HCT116 (cell line): Measurements from ENCODE around the gene CAAP1. TPM values are rescaled to one million over a fixed set of nuclear protein-coding genes. Genes with fewer than 3 reads are reported as not detected.
A peak's percentile ranks its signal among the peaks of the same experiment; 100 is the strongest.

ENCODE experiments used
- ATAC-seq: fragments of 200-7000 bp; cut with Tn5 transposase; 2 replicates; pipeline ENCODE4 v1.9.1; 2020; ENCODE audit warnings: mild to moderate bottlenecking, moderate library complexity
- Bru-seq: library from RNA; stranded (reverse); fragments of 400-500 nt; gene quantifications from one replicate; lab custom pipeline; 2021; lab: Mats Ljungman, UMichigan
- BruChase-seq, 2 experiments: library from RNA; stranded (reverse); fragments of 400-500 nt; gene quantifications; one replicate each; lab custom pipeline; 2021; lab: Mats Ljungman, UMichigan
- BruUV-seq: library from RNA; stranded (reverse); fragments of 400-500 nt; replicated peaks from 2 replicates; lab custom pipeline; 2021; lab: Mats Ljungman, UMichigan
- CTCF ChIA-PET: fragments of 300-600 bp; sonication (Branson Sonifier 250); formaldehyde crosslinking; loops from one replicate; lab custom pipeline; 2021; ENCODE audit warnings: antibody characterized with exemption; lab: Charles Lee
- POLR2A ChIA-PET: fragments of 300-600, 350-600 bp; sonication (Branson Sonifier 250); formaldehyde crosslinking; loops from one replicate; lab custom pipeline; 2021; ENCODE audit warnings: antibody characterized with exemption; lab: Charles Lee
- RAD21 ChIA-PET, 2 experiments: fragments of 300-600 bp; sonication (Branson Sonifier 250); formaldehyde crosslinking; loops; one replicate each; lab custom pipeline; 2023; ENCODE audit warnings: low total read pairs in 2 of 2; ENCODE audit not compliant: uncharacterized antibody in 2 of 2, unreplicated experiment in 2 of 2, low non-redundant PET in 1 of 2; lab: Charles Lee
- DNase-seq: peaks from one replicate; pipeline ENCODE4 v3.0.0-alpha.2; 2010; ENCODE audit warnings: low read depth, low spot score
- H2AFZ ChIP-seq: fragments of 200-600 bp; shearing (Covaris generic), sonication (generic); 2 replicates; pipeline ENCODE4 v1.6.1; 2017; ENCODE audit warnings: low read depth, mixed run types, mixed read lengths, antibody characterized with exemption, low read length; ENCODE audit not compliant: poor library complexity, severe bottlenecking
- H3K27ac ChIP-seq: 2 replicates; pipeline ENCODE4 v1.5.1; 2012; ENCODE audit warnings: low read depth, low read length
- H3K27me3 ChIP-seq: fragments of 200-600 bp; sonication (generic); 2 replicates; pipeline ENCODE4 v1.6.1; 2016; ENCODE audit warnings: mixed run types, low read length, mixed read lengths; ENCODE audit not compliant: insufficient read depth
- H3K36me3 ChIP-seq, 2 experiments: fragments of 200-500 bp in 1 of 2; fragments of 200-600 bp in 1 of 2; sonication (Bioruptor generic) in 1 of 2; sonication (generic) in 1 of 2; 2 replicates each; pipeline versions ENCODE4 v1.5.1 to v1.6.1; 2014 to 2016; ENCODE audit warnings: low read length in 2 of 2, inconsistent platforms in 1 of 2, mixed read lengths in 1 of 2, mixed run types in 1 of 2; ENCODE audit not compliant: insufficient read depth in 2 of 2, control insufficient read depth in 1 of 2
- H3K4me1 ChIP-seq, 2 experiments: fragments of 200-600 bp in 1 of 2; sonication (generic) in 1 of 2; 2 replicates each; pipeline versions ENCODE4 v1.5.1 to v1.6.1; 2012 to 2017; ENCODE audit warnings: low read length in 2 of 2, inconsistent platforms in 1 of 2, mild to moderate bottlenecking in 1 of 2, mixed read lengths in 1 of 2, mixed run types in 1 of 2, moderate library complexity in 1 of 2; ENCODE audit not compliant: insufficient read depth in 2 of 2, control insufficient read depth in 1 of 2
- H3K4me2 ChIP-seq: fragments of 200-600 bp; sonication (generic); 2 replicates; pipeline ENCODE4 v1.6.1; 2017; ENCODE audit warnings: mixed run types, low read length, mixed read lengths
- H3K4me3 ChIP-seq, 2 experiments: fragments of 200-600 bp in 1 of 2; sonication (generic) in 1 of 2; replicated peaks in 1 of 2; 2 replicates each; pipeline ENCODE4 v1.5.1; 2011 to 2016; ENCODE audit warnings: low read length in 2 of 2, control low read depth in 1 of 2, low read depth in 1 of 2, mild to moderate bottlenecking in 1 of 2, mixed read lengths in 1 of 2, mixed run types in 1 of 2
- H3K79me2 ChIP-seq: fragments of 200-600 bp; sonication (generic); 2 replicates; pipeline ENCODE4 v1.6.1; 2017; ENCODE audit warnings: mild to moderate bottlenecking, mixed run types, low read length, moderate library complexity, mixed read lengths; ENCODE audit not compliant: insufficient read depth
- H3K9ac ChIP-seq: fragments of 200-600 bp; sonication (generic); 2 replicates; pipeline ENCODE4 v1.6.1; 2016; ENCODE audit warnings: low read length, mixed read lengths
- H3K9me2 ChIP-seq: fragments of 200-600 bp; sonication (generic), shearing (Covaris generic); 2 replicates; pipeline ENCODE4 v1.6.1; 2017; ENCODE audit warnings: mixed run types, mild to moderate bottlenecking, moderate library complexity; ENCODE audit not compliant: insufficient read depth
- H3K9me3 ChIP-seq, 2 experiments: fragments of 200-500 bp in 1 of 2; fragments of 200-600 bp in 1 of 2; sonication (Bioruptor generic) in 1 of 2; sonication (generic) in 1 of 2; 2 replicates each; pipeline ENCODE4 v1.6.1; 2014 to 2017; ENCODE audit warnings: low read length in 2 of 2, mixed read lengths in 2 of 2, inconsistent platforms in 1 of 2, low read depth in 1 of 2, mild to moderate bottlenecking in 1 of 2, mixed run types in 1 of 2, moderate library complexity in 1 of 2; ENCODE audit not compliant: control insufficient read depth in 1 of 2, insufficient read depth in 1 of 2
- H4K20me1 ChIP-seq: fragments of 200-600 bp; sonication (generic), shearing (Covaris generic); 2 replicates; pipeline ENCODE4 v1.6.1; 2017; ENCODE audit warnings: mixed run types, mild to moderate bottlenecking, moderate library complexity; ENCODE audit not compliant: insufficient read depth
- ATF3 ChIP-seq: IDR thresholded peaks from 2 replicates; pipeline ENCODE4 v1.6.1; 2012
- CBX3 ChIP-seq: IDR thresholded peaks from 2 replicates; pipeline ENCODE4 v1.6.1; 2012; ENCODE audit warnings: low read depth
- CEBPB ChIP-seq: IDR thresholded peaks from 2 replicates; pipeline ENCODE4 v1.6.1; 2012; ENCODE audit warnings: low read depth
- EGR1 ChIP-seq: IDR thresholded peaks from 2 replicates; pipeline ENCODE4 v1.6.1; 2012; ENCODE audit warnings: low read depth
- ELF1 ChIP-seq: IDR thresholded peaks from 2 replicates; pipeline ENCODE4 v1.6.1; 2012; ENCODE audit warnings: low read depth, borderline replicate concordance
- EZH2phosphoT487 ChIP-seq: fragments of 200-600 bp; IDR thresholded peaks from 2 replicates; pipeline ENCODE4 v1.6.1; 2018; ENCODE audit warnings: antibody characterized with exemption, borderline replicate concordance
- MAX ChIP-seq: IDR thresholded peaks from 2 replicates; pipeline ENCODE4 v1.6.1; 2012
- POLR2AphosphoS5 ChIP-seq: IDR thresholded peaks from 2 replicates; pipeline ENCODE4 v1.6.1; 2011; ENCODE audit warnings: mild to moderate bottlenecking, low read depth, low read length, moderate library complexity
- REST ChIP-seq: IDR thresholded peaks from 2 replicates; pipeline ENCODE4 v1.6.1; 2012; ENCODE audit warnings: low read depth
- SIN3A ChIP-seq: IDR thresholded peaks from 2 replicates; pipeline ENCODE4 v1.6.1; 2012; ENCODE audit warnings: low read depth
- SP1 ChIP-seq: IDR thresholded peaks from 2 replicates; pipeline ENCODE4 v1.6.1; 2012; ENCODE audit warnings: low read depth
- TCF7L2 ChIP-seq: IDR thresholded peaks from 2 replicates; pipeline ENCODE4 v1.7.0; 2011; ENCODE audit warnings: borderline replicate concordance, inconsistent platforms; ENCODE audit not compliant: insufficient read depth, insufficient read length; ENCODE audit errors: extremely low read depth
- YY1 ChIP-seq: IDR thresholded peaks from 2 replicates; pipeline ENCODE4 v1.6.1; 2011; ENCODE audit warnings: low read length, low read depth, moderate library complexity, mild to moderate bottlenecking; ENCODE audit not compliant: insufficient replicate concordance; ENCODE audit errors: extremely low read depth
- ZBTB33 ChIP-seq: IDR thresholded peaks from 2 replicates; pipeline ENCODE4 v1.6.1; 2011; ENCODE audit warnings: mild to moderate bottlenecking, low read length, moderate library complexity; ENCODE audit not compliant: insufficient replicate concordance; ENCODE audit errors: extremely low read depth
- ZFX ChIP-seq: fragments of 450-650 bp; IDR thresholded peaks from 2 replicates; pipeline ENCODE4 v1.6.1; 2017
- intact Hi-C: fragments of 100-400 bp; cut with micrococcal nuclease; formaldehyde crosslinking; loops from 2 replicates; pipeline ENCODE4 v1.10.0; 2022
- long read RNA-seq: library from polyadenylated mRNA; unstranded; transcript quantifications from one replicate; pipeline ENCODE4 v2.0.0, GENCODE V29; 2021; ENCODE audit not compliant: unreplicated experiment
- polyA plus RNA-seq: library from polyadenylated mRNA; unstranded; fragments of >200 nt; gene quantifications from 2 replicates; pipeline ENCODE4 v1.2.1, GENCODE V29; 2012; ENCODE audit warnings: missing spikeins
- total RNA-seq: library from RNA; stranded (reverse); gene quantifications from one replicate; pipeline ENCODE4 v1.2.1, GENCODE V29; 2021; ENCODE audit not compliant: unreplicated experiment

CAAP1 gene
- 19.1 TPM for total RNA-seq
- 21.1 and 24.7 TPM in 2 replicates for polyA plus RNA-seq
- percentile 89 among the genes with signal in this experiment for Bru-seq, nascent RNA
- percentile 78 among the genes with signal in this experiment for BruChase-seq, experiment 1, labeled RNA remaining after a 6-hour chase
- BruChase-seq, experiment 2, labeled RNA remaining after a 2-hour chase: percentile 81 among the genes with signal in this experiment
- long read RNA-seq, transcript CAAP1-206 (6 exons, 1,532 nt): minor isoform, 8 of 60 reads
- long read RNA-seq, transcript CAAP1-201 (6 exons, 2,791 nt): major isoform, 40 of 60 reads
- long read RNA-seq, partial matches to known transcripts: 2 of 60 reads
- long read RNA-seq, other reads (novel, unspliced or antisense): 10 of 60 reads

GRCh38 chr9:26892251-26893029, at the start of gene CAAP1:
Gene CAAP1, minus strand, starts transcription at chr9:26892802. Its CDS starts 87 bp downstream, at chr9:26892715.
- Histone ChIP-seq H3K9me3 (no peaks in the 10 kb centered on the region), H3K4me1 (peaks cover 5 to 14% of the 10 kb centered on the region in 2 experiments; a peak in 3 of 4 replicates), H4K20me1 (no peaks in the 10 kb centered on the region), H3K4me3 (peak within 1 kb of the TSS; percentile 77 to 91), H3K9ac (peak within 1 kb of the TSS; percentile 83), H3K4me2 (peak within 1 kb of the TSS; percentile 82), H3K27me3 (no peaks in the 10 kb centered on the region), H3K36me3 (no peaks in the 10 kb centered on the region; a peak in 1 of 4 replicates), H2AFZ (peak within 1 kb of the TSS; percentile 10), H3K79me2 (peaks cover 47% of the 10 kb centered on the region), H3K9me2 (no peaks in the 10 kb centered on the region), H3K27ac (peak within 1 kb of the TSS; percentile 97)
- DNase-seq (peak; percentile 84), ATAC-seq (peak; percentile 92)
- CTCF ChIA-PET: interaction anchor here (1.2 kb wide), 1 partner anchor 21 kb away, joined by 3 read pairs; no protein-coding TSS in a partner anchor
- BruUV-seq: no TSS peak
- POLR2A ChIA-PET: interaction anchor here (0.9 to 1.5 kb wide), 2 partner anchors 55 to 64 kb away, joined by 4 to 10 read pairs; partner anchors contain the start of genes IFT74 and PLAA
- intact Hi-C loops: loop anchor here (1.0 kb wide), 1 partner anchor 55 kb away; the partner anchor contains the start of gene PLAA
- RAD21 ChIA-PET: no interaction called here
- TF ChIP-seq YY1 (peak; percentile 76), ZFX (no peak; the same call in 1 of the 2 replicates), TCF7L2 (peak; percentile 54), EGR1 (peak; percentile 98), ELF1 (peak; percentile 40), POLR2AphosphoS5 (peak; percentile 96), REST (no peak), SP1 (peak; percentile 74), CEBPB (no peak), CBX3 (0 out of 2 replicates have a peak, but pooled peaks have one; percentile 79), SIN3A (peak; percentile 90), ZBTB33 (no peak), EZH2phosphoT487 (no peak), MAX (peak; percentile 93), ATF3 (no peak)
